T-helper 1 cell treated with Interleukin-12 subunit alpha and Interleukin-12 subunit beta and Interleukin-4 antibody, amounts not matched to agents 30 ng/mL and 1 ng/mL, for 36 hours (primary cell): ENCODE data around the gene MMP24OS. TPM values are rescaled to one million over a fixed set of nuclear protein-coding genes. Genes with fewer than 3 reads are reported as not detected.

ENCODE experiments used
- intact Hi-C: fragments of 100-400 bp; cut with micrococcal nuclease; formaldehyde crosslinking; loops from one replicate; pipeline ENCODE4 v1.15.1; 2024
- total RNA-seq: library from RNA; stranded (reverse); gene quantifications from 2 replicates; pipeline ENCODE4 v1.2.3, GENCODE V29; 2022

Gene MMP24OS
- total RNA-seq, 1 donor from 2014 or later: 34.0 TPM

GRCh38 chr20:35306931-35307517, 29.1 kb upstream of the MMP24OS start:
- intact Hi-C loops: loop anchor here (2.0 to 10.0 kb wide), 2 partner anchors 14 to 308 kb away; partner anchors contain the start of gene SPAG4

GRCh38 chr20:35305682-35306556, 28.0 kb upstream of the MMP24OS start:
- intact Hi-C loops: loop anchor here (2.0 to 10.0 kb wide), 4 partner anchors 15 to 309 kb away; partner anchors contain the start of genes CEP250, EIF6 and SPAG4

GRCh38 chr20:35304956-35305355, 27.0 kb upstream of the MMP24OS start:
- intact Hi-C loops: loop anchor here (1.0 to 10.0 kb wide), 7 partner anchors 20 to 310 kb away; partner anchors contain the start of genes CEP250, EIF6, SPAG4 and UQCC1

DNA sequence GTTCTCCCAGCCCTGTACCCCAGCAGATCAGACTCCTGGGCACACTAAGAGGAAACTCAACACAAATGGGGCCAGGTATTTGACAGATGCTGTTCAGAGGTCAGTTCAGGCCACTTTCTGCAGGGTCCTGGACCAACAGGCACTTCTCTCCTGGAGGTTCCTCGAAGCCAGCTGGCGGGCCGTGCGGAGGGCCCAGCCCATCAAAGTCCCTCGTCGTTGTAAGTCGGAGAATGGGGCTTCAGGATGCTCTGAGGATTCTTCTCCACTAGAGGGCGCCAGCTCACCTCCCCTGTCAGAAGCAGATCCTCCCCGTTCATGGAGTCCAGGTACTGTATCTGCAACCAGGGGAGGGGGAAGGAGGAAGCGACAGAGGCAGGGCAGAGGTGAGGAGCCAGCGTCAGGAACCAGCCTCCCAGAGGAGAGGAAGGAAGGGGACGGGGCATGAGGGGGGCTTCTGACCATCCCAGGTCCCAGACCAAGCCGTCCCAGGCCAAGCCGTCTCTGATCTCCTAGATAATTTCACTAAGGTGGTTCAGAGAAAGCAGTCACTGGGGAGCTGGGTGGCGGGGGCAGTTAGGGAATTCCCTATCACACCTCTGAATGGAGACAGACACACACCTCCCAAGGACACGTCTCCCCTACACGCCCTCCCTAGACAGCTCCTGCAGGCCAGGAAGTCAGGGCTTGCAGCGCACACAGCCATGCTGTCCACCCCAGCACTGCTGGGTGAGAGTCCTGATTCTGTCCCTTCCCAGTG, 26.0 kb upstream of the MMP24OS start:
- intact Hi-C loops: loop anchor here (1.0 to 10.0 kb wide), 7 partner anchors 19 to 311 kb away; partner anchors contain the start of genes CEP250, EIF6, SPAG4 and UQCC1

DNA sequence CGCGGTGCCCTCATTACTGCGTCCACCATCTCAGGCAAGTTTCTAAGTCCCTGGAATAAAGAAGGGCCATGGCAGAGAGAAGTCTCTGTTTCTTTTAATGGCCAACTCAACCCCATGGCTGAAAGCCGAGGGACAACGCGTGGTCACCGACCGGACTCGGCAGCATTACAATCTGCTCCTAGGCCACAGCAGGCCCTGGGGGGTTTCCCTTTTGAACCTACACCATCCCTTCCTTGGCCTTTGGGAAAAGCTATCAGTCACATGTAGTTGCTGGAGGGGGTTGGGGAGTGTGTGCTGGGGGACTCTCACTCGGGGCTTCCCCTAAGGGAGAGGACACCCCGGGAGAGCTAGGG, 25.4 kb upstream of the MMP24OS start:
- intact Hi-C loops: loop anchor here (10.0 kb wide), 1 partner anchor 311 kb away; the partner anchor contains the start of gene SPAG4

DNA sequence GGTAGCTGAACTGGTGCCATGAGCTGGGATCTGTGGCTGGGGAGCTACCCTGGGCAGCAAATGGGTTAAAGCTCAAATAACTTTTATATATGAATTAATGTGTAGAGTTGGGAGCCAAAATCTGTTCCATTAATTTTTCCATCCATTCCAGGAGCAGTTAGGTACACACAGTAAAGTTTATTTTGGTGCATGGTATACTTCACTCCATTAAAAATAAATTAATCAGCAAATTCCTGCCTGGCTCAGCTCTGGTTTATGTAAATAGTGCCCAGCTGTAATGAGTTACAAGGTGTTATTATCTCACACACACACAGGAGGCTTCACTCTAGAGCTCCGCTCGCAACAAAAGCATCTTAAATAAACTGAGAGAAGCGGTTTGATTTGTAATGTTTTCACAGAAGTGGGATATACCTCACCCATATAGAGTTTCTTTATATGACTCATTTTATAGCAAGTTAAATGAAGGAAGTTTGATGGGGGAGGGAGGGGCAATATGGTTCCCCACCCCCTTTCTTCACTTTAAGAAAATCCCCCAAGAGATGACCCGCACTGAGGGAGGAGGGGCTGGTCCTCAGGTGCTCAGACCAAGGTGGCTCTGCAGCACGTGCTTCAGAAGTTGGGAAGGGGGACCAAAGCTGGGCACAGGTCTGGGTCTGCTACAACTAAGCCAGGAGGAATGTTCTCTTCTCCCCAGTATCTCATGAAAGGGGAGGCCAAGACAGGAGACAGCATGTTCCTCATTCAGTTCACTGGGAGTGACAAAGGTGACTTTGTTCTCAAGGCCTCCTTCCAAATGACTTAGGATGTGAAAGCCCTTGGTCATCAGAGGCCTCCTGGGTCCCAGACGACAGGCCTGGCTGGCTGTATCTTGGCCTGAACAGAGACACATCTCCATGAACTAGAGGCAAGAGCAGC, 24.8 kb upstream of the MMP24OS start:
- intact Hi-C loops: loop anchor here (10.0 kb wide), 1 partner anchor 312 kb away; the partner anchor contains the start of gene SPAG4

- intact Hi-C loops: loop anchor here (10.0 kb wide), 1 partner anchor 313 kb away; the partner anchor contains the start of gene SPAG4
Measured at GRCh38 chr20:35301426-35301825, 23.5 kb upstream of the MMP24OS start.

- intact Hi-C loops: loop anchor here (10.0 kb wide), 1 partner anchor 314 kb away; the partner anchor contains the start of gene SPAG4
Measured at GRCh38 chr20:35300469-35301262, 22.7 kb upstream of the MMP24OS start.

DNA sequence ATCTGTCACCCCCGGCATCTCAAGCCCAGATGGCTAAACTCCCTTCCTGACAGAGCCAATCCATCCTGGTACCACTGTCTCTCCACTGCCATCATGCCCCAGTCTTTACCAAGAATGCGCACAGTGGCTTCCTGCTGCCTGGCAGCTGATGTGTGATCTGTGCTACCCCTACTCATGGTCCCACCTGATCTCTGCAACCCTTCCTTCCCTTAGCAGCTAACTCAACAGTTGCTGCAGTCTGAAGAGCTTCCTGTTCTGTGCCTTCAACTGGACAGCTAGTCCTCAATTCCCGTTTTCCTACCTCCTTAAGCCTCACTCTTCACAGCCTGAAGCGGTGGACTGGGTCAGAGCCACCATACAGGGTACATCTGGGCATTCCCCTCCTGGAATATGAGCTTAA, 21.9 kb upstream of the MMP24OS start:
- intact Hi-C loops: loop anchor here (10.0 kb wide), 1 partner anchor 315 kb away; the partner anchor contains the start of gene SPAG4

DNA sequence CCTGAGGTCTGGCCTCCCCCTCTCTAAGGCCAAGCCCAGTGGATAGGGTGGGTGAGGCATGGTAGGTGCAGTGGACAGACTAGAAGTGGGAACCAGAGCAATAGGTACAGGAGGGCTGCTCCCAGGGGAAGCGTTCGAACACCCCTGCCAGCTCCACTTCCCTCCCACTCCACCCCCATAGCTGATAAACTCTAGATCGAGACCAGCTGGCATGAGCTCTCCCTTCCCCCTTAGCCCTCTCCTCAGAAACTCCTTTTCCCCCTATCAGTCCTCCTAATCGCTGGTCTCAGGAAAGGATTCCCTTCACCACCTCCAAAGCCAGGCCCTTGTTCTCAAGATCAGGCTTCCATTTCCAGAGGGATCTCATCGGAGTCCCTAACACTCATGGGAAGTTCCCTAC, 20.3 kb upstream of the MMP24OS start:
- intact Hi-C loops: no loop called here

- intact Hi-C loops: no loop called here
Measured at GRCh38 chr20:35297740-35298139, 19.8 kb upstream of the MMP24OS start.

- intact Hi-C loops: no loop called here
Measured at GRCh38 chr20:35297155-35297554, 19.2 kb upstream of the MMP24OS start.

DNA sequence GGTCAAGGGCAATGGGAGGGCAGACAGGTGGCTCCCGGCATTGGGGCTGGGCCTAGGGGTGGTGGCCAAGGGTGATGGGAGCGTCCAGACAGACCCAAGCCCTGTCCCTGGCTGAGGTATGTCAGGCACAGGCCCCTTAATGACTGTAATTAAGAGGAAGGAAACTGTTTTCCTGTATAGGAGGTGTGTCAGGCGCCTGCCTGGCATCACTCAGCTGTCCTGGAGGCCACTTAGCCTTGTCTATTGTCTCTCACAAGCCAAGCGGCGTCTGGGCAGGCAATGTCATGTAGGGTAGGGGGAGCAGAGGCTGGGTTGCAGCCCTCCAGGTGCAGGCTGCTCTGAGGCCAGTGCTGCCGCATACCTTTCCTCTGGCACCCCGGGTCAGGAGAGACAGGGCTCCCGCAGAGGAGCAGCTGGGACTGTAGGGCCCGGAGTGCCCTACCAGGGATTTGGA, 18.2 kb upstream of the MMP24OS start:
- intact Hi-C loops: no loop called here

DNA sequence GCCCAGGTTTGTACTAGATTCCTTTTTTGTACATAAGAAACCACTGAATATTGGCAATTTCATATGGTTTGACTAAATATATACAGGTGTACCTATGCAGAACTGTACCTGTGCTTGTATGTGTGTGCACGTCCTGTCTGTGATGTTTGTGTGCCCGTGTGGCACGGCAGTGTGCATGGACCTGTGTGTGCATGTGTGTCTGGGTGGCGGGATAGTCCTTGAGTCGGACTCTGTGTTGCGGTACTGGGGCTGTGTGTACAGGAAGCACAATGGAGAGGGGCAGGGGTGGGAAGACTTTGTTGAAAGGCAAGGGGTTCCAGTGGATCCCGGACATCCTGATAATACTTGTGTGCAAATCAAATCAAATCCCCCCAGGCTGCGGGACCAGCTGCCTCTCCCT, 17.8 kb upstream of the MMP24OS start:
- intact Hi-C loops: no loop called here

GRCh38 chr20:35295058-35295457, 17.1 kb upstream of the MMP24OS start:
- intact Hi-C loops: no loop called here

- intact Hi-C loops: no loop called here
Measured at GRCh38 chr20:35294293-35294685, 16.4 kb upstream of the MMP24OS start.

- intact Hi-C loops: no loop called here
Measured at GRCh38 chr20:35293303-35294292, 15.7 kb upstream of the MMP24OS start.
